HG02571 (cell line): ENCODE measurements around the gene SESTD1.
"Not testable (repeated sequence)": the region's sequence is repeated elsewhere in the genome, so short reads cannot be mapped to it uniquely, and the experiment has no call there.

Source experiments
- ATAC-seq: cut with Tn5 transposase; IDR thresholded peaks from one replicate; pipeline ENCODE4 v1.9.1; 2021; ENCODE audit warnings: mild to moderate bottlenecking, moderate library complexity; ENCODE audit not compliant: unreplicated experiment

The SESTD1 gene

DNA sequence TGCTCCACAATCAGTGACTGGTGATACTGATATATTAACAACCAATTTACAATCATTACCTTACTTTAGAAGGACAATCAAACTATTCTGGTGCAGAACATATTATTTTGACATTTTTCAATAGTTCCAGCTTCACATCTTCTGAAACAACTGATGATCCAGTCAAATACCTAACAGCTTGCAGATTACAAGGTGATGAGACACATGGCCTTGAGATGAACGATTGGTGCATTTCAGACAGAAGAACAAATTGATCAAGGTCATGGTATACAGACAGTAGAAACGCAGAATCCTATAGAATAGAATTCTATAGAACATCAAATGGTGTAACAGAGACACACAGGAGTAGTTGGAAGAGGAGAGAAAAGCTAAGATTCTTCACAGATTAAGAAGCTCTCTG, 24.8 kb downstream of the SESTD1 start:
- no peak for ATAC-seq

DNA sequence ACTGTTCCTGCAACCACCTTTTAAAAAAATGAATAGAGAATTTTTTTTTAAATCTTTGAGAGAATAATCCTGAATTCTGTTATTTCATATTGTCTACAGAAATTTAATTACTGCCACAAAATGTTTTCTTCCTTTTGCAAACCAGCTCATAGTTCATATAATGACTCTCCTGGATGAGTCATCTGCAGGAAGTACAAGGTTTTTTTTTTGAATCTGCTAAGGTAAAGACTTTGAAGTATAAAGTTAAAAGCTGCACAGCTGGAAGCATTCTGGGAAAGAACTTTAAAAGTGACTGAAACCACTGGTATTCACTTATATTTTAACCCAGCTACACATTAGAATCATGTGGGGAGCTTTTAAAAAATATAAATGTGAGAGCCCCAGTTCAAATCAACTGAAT, 25.4 kb downstream of the SESTD1 start:
- peak; percentile 63 for ATAC-seq

DNA sequence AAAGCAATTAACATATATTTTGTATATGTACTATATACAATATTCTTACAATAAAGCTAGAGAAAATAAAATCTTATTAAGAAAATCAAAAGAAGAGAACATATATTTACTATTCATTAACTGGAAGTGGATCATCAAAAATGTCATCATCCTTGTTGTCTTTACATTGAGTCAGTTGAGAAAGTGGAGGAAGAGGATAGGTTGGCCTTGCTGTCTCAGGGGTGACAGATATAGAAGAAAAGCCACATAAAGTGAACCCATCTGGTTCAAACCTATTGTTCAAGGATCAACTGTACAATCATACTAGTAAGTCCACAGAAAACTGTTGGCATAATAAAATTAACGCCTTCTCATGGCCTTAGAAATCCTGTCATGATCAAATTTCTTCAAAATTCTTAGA, 26.6 kb downstream of the SESTD1 start:
- no peak for ATAC-seq

DNA sequence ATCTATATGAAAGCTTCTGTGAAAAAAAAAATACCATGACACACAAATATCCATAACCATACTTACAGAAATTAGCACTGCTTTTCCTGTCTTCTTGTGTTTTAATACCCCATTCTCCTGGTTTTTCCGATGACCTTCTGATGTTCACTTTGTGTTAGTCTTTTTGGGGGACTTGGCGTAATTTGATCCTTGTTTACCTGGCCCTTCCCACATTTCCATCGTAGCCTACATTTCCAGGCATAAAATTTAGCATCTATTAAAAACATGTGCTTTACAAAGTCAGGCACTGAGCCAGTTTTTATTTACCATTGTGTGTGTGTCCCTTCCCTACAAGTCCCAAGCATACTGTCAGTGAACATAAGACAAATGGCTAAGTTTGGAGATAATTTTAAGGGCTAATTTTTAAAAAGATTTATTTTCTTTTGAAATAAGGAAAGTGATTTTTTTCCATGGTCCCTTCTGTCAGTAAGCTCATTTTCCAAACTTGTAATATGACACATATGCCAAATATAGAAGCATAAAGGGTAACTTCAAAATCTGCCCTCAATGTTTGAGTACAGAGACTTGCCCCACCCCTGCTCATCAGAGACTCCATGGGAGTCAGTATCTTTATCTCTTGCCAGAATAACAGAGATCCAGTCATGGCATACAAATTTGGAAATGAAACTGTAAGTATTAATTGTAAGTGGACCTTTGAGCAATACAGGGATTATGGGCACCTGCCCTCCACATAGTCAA, 27.3 kb downstream of the SESTD1 start:
- no peak for ATAC-seq

DNA sequence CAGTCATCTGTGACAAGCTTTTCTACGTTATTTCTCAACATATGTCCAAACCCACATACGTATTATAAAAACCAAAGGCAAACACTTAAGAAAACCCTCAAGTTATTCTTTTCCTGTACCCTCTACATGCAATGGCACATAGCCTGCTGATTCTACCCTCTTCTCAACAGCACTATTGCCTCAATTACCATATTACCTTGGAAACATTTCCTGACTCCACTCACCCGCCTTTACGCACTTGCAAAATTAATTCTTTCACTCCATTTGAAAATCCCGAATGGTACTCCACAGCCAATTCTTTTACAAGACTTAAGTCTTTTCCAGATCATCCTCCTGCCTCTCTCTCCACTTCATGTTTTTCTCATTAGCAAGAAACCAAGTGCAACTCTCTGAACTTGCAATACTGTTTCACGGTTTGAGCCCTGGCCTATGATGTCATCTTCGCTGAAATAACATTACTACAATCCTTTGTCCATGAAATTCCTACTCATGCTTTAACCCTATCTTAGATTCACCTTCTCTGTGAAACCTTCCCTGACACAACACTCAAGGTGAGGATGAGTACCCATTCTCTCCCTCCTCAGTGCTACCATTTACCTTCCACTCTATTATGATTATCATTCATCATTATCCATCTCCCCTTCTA, 29.0 kb downstream of the SESTD1 start:
- no peak for ATAC-seq

DNA sequence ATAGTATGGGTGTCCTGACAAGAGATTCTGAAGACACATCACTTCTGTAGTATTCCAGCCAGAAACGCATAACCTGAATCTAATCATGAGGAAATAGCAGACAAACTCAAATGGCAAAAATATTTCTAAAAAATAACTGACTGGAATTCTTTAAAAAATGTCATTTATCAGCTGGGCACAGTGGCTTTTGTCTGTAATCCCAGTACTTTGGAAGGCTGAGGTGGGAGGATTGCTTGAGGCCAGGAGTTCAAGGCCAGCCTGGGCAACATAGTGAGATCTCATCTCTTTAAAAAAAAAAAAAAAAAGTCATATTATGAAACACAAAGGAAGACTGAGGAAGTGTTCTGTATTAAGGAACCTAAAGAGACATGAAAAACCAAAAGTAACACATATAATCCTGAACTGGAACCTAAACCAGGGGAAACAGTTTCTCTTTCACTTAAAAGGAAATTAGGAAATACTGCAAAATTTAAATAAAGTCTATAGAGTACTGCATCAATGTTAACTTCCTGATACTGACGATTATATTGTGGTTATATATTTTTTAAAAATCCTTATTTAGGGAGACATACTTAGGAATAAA, 29.9 kb downstream of the SESTD1 start:
- no peak for ATAC-seq

DNA sequence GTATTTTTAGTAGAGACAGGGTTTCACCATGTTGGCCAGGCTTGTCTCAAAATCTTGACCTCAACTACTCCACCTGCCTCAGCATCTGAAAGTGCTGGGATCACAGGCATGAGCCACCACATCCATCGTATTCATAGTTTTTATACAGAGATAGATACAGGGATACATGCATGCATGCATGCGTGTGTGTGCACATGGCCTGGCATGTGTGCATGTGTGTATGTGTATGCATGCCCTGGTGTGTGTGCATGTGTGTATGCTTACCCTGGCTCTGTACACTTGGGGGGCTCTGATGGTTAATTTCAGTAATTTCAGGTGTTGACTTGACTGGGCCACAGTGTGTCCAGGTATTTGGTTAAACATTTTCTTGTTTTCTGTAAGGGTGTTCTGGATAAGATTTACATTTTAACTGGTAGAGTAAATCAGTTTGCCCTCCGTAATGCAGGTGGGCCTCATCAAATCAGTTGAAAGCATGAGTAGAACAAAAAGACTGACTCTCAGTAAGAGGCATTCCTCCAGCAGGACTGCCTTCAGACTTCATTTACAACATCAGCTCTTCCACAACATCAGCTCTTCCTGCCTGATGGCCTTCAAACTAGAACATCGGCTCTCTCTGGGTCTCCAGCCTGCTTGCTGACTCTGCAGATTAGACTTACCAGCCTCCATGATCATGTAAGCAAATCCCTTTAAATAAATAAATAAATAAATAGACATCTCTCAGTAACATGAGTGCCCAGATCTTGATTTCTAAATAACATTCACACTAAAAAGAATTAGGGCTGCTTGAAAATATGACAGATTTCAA, 30.8 kb downstream of the SESTD1 start:
- no peak for ATAC-seq

DNA sequence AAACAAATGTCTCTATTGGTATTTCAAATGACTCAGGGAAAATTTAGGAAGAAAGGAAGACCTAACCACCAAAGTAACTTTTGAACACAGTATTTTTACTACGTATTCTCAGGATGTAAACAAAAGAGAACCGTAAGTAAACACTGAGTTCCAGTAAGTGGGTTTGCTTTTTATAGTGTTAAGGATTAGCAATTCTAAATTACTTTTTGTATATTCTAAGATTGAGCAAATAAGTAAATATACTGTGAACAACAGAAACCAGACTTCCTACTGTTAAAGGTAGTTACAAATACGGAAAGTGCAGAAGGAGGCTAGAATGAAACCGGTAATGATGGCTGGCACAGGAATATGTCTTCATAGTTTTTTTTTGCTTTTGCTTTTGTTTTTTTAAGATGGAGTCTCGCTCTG, 31.5 kb downstream of the SESTD1 start:
- ATAC-seq = no peak

DNA sequence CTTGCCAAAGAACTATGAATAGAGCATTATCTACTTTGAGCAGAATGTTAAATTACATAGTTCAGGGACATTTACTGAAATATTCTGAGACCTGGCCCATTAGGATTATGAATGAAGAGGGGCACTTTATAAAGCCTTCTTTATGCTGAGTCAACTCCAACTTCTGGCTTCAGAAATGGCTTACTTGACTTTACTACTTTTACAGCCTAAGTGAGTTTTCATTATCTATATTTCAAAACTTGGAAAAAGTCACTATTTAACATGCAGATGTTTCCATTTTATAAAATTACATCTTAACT, 37.7 kb downstream of the SESTD1 start:
- no peak for ATAC-seq

DNA sequence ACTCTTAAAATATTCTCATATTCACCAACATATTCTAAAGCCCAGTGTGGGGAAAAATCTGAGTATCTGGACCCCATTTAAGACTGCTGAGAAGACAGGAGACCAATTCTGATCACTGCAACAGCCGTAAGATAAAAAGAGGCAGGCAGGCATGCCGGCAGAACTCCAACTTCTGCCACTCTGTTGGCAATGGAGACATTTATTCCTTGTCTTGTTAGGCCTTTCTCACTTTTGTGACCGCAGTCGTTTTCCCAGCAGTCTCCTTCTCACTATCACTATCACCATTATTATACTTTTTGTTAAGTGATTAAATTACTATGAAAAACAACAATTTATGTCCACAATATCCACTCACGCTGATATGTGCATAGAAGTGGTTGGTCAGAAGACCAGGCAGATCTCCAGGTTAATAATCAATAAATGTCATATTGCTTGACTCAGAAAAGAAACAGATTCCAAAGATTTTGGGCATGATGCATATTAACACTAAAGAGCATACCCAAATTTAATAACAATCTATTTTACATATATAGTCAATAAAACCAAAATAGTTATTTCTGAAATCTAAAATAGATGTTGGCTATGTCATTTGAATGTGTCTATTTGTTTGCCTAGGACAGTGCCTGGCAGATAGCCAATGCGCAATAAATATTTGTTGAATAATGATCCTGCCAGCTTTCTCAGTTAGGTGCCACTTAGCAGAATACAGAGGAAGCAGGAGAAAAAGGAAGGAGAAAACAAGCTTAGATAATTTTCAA, 38.2 kb downstream of the SESTD1 start:
- no peak for ATAC-seq

DNA sequence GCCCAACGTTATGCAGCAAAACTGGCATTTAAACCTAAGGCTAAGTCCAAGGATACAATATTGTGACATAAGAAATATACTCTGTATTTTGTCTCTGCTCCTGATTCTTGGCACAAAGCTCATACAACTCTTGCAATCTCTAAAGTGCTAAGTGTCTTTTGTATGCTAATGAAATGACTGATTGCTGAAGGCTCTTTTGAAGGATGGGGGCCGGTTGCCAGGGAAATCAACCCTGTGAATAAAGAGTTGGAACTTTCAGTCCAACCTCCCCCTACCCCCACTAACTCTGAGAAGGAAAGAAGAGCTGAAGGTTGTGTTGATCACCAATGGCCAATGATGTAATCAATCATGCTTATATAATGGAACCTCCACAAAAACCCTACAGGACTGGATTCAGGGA, 40.3 kb downstream of the SESTD1 start:
- no peak for ATAC-seq

DNA sequence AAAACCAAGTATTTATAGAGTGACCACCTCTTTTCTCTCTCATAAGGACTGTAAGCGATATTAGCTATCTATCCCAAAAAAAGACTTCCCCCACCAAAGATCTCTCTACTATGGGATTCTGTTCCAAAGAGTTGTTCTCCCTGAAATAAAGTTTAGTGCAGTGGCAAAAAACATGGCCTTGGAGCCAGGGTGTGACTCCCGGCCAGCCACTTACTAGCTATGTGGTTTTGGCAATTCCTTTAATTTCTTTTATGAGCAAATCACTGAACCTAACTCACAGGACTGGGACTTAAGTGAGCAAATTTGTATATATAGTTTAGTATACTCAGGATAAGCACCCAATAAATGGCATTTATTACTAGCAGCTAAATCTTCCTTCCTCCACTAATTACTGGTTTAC, 42.6 kb downstream of the SESTD1 start:
- ATAC-seq = no peak

DNA sequence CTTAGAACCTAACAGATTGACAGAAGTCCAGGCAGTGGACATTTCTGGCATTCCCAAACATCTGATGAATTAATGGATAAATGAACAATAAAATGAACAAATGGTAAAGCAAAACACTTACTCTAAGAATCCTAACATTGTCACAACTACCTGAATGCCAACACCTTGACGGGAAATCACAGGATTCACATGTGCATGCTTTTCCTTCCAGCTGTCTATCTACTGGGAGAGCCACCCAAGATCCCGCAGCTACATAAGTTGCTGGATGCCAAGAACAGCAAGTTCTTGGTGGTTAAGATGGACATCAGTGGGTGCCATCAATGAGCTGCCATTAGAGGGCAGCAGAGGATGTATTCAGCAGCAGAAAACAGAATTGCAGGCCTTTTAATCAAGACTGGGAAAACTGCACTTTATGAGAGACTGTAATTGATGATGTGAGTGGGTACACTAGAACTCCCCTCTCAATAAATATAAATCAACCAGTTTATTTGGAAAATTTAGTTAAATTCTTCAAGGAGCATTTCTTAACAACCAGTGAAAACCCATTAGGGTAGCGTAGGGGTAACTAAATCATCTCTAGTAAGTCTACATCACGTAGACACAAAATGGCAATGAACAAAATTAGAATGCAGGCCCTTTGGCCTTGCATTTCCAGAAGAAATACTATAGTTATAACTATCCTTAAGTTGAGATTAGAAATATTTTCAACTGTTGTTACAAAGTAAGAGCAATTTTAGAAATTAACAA, 45.6 kb downstream of the SESTD1 start:
- ATAC-seq = no peak

DNA sequence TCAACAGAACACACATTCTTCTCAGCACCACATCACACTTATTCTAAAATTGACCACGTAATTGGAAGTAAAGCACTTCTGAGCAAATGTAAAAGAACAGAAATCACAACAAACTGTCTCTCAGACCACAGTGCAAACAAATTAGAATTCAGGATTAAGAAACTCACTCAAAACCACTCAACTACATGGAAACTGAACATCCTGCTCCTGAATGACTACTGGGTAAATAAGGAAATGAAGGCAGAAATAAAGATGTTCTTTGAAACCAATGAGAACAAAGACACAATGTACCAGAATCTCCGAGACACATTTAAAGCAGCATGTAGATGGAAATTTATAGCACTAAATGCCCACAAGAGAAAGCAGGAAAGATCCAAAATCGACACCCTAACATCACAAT, 50.0 kb downstream of the SESTD1 start:
- not testable (repeated sequence) for ATAC-seq

DNA sequence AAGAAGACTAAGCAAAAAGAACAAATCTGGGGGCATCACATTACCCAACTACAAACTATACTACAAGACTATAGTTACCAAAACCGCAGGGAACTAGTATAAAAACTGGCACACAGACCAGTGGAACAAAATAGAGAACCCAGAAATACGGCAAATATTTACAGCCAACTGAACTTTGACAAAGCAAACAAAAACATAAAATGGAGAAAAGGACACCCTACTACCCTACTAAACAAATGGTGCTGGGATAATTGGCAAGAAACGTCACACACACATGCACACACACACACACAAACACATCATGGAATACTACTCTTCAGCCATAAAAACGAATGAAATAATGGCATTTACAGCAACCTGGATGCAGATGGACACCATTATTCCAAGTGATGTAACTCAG, 53.3 kb downstream of the SESTD1 start:
- no peak for ATAC-seq

DNA sequence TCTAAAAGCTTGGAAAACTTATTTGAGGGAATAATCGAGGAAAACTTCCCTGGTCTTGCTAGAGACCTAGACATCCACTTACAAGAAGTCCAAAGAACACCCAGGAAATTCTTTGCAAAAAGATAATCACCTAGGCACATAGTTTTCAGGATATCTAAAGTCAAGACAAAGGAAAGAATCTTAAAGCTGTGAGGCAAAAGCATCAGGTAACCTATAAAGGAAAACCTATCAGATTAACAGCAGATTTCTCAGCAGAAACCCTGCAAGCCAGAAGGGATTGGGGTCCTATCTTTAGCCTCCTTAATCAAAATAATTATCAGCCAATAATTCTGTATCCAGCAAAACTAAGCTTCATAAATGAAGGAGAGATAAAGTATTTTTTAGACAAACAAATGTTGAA, 56.4 kb downstream of the SESTD1 start:
- not testable (repeated sequence) for ATAC-seq

DNA sequence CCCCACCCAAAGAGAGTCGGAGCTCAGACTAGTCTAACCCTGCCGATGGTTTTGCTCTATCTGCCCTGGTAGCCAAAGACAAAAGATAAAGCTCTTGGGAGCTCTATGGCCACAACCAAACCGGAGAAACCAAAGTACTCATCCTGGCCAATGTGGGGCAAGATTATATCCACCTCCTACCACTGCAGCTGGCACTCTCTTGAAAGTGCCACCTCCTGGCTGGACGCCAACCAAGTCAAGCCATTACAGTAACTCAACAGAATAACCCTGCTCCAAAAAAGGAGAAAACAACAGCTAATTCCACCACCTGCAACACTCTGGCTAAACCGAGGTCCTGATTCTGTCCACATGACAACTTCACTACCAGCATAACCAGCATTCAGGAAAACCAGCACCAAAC, 57.6 kb downstream of the SESTD1 start:
- no peak for ATAC-seq

DNA sequence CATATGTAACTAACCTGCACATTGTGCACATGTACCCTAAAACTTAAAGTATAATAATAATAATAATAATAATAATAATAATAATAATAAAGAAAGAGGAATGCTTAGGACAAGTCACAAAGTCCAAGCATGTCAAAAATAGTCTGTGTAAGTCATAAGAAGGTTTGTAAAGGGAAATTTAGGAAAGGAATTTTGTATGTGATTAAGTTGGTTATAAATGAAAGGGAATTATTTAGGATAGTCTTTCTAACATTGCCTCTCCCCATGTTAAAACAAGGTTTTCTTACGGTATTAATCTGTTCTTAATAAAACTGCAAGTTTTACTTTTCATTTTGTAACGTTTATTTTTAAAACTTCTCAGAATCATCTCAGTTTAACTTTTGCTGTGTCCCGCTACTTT, 62.8 kb downstream of the SESTD1 start:
- no peak for ATAC-seq

DNA sequence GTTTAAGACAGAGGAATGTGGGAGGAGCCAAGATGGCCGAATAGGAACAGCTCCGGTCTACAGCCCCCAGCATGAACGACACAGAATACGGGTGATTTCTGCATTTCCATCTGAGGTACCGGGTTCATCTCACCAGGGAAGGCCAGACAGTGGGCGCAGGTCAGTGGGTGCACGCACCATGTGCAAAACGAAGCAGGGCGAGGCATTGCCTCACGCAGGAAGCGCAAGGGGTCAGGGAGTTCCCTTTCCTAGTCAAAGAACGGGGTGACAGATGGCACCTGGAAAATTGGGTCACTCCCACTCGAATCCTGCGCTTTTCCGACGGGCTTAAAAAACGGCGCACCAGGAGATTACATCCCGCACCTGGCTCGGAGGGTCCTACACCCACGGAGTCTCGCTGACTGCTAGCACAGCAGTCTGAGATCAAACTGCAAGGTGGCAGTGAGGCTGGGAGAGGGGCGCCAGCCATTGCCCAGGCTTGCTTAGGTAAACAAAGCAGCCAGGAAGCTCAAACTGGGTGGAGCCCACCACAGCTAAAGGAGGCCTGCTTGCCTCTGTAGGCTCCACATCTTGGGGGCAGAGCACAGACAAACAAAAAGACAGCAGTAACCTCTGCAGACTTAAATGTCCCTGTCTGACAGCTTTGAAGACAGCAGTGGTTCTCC, 68.6 kb downstream of the SESTD1 start:
- not testable (repeated sequence) for ATAC-seq

DNA sequence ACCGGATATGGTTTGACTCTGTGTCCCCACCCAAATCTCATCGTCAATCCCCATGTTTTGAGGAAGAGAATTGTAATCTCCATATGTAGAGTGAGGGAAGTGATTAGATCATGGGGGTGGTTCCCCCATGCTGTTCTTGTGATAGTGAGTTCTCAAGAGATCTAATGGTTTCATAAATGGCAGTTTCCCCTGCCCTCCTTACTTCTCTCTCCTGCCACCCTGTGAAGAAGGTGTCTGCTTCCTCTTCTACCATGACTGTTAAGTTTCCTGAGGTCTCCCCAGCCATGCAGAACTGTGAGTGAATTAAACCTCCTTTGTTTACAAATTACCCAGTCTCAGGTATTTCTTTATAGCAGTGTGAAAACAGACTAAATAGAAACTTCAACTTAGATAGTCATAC, 69.5 kb downstream of the SESTD1 start:
- ATAC-seq = no peak
